HCT116 (cell line): ENCODE measurements around the gene PLPP6. TPM values are rescaled to one million over a fixed set of nuclear protein-coding genes. Genes with fewer than 3 reads are reported as not detected.

ENCODE experiments used
- ATAC-seq: fragments of 200-7000 bp; cut with Tn5 transposase; 2 replicates; pipeline ENCODE4 v1.9.1; 2020; ENCODE audit warnings: mild to moderate bottlenecking, moderate library complexity
- BruUV-seq: library from RNA; stranded (reverse); fragments of 400-500 nt; replicated peaks from 2 replicates; lab custom pipeline; 2021; lab: Mats Ljungman, UMichigan
- CTCF ChIA-PET: fragments of 300-600 bp; sonication (Branson Sonifier 250); formaldehyde crosslinking; loops from one replicate; lab custom pipeline; 2021; ENCODE audit warnings: antibody characterized with exemption; lab: Charles Lee
- POLR2A ChIA-PET: fragments of 300-600, 350-600 bp; sonication (Branson Sonifier 250); formaldehyde crosslinking; loops from one replicate; lab custom pipeline; 2021; ENCODE audit warnings: antibody characterized with exemption; lab: Charles Lee
- RAD21 ChIA-PET, 2 experiments: fragments of 300-600 bp; sonication (Branson Sonifier 250); formaldehyde crosslinking; loops; one replicate each; lab custom pipeline; 2023; ENCODE audit warnings: low total read pairs in 2 of 2; ENCODE audit not compliant: uncharacterized antibody in 2 of 2, unreplicated experiment in 2 of 2, low non-redundant PET in 1 of 2; lab: Charles Lee
- DNase-seq: peaks from one replicate; pipeline ENCODE4 v3.0.0-alpha.2; 2010; ENCODE audit warnings: low read depth, low spot score
- H2AFZ ChIP-seq: fragments of 200-600 bp; shearing (Covaris generic), sonication (generic); 2 replicates; pipeline ENCODE4 v1.6.1; 2017; ENCODE audit warnings: low read depth, mixed run types, mixed read lengths, antibody characterized with exemption, low read length; ENCODE audit not compliant: poor library complexity, severe bottlenecking
- H3K27ac ChIP-seq: 2 replicates; pipeline ENCODE4 v1.5.1; 2012; ENCODE audit warnings: low read depth, low read length
- H3K27me3 ChIP-seq: fragments of 200-600 bp; sonication (generic); 2 replicates; pipeline ENCODE4 v1.6.1; 2016; ENCODE audit warnings: mixed run types, low read length, mixed read lengths; ENCODE audit not compliant: insufficient read depth
- H3K36me3 ChIP-seq, 2 experiments: fragments of 200-500 bp in 1 of 2; fragments of 200-600 bp in 1 of 2; sonication (Bioruptor generic) in 1 of 2; sonication (generic) in 1 of 2; 2 replicates each; pipeline versions ENCODE4 v1.5.1 to v1.6.1; 2014 to 2016; ENCODE audit warnings: low read length in 2 of 2, inconsistent platforms in 1 of 2, mixed read lengths in 1 of 2, mixed run types in 1 of 2; ENCODE audit not compliant: insufficient read depth in 2 of 2, control insufficient read depth in 1 of 2
- H3K4me1 ChIP-seq, 2 experiments: fragments of 200-600 bp in 1 of 2; sonication (generic) in 1 of 2; 2 replicates each; pipeline versions ENCODE4 v1.5.1 to v1.6.1; 2012 to 2017; ENCODE audit warnings: low read length in 2 of 2, inconsistent platforms in 1 of 2, mild to moderate bottlenecking in 1 of 2, mixed read lengths in 1 of 2, mixed run types in 1 of 2, moderate library complexity in 1 of 2; ENCODE audit not compliant: insufficient read depth in 2 of 2, control insufficient read depth in 1 of 2
- H3K4me2 ChIP-seq: fragments of 200-600 bp; sonication (generic); 2 replicates; pipeline ENCODE4 v1.6.1; 2017; ENCODE audit warnings: mixed run types, low read length, mixed read lengths
- H3K4me3 ChIP-seq, 2 experiments: fragments of 200-600 bp in 1 of 2; sonication (generic) in 1 of 2; replicated peaks in 1 of 2; 2 replicates each; pipeline ENCODE4 v1.5.1; 2011 to 2016; ENCODE audit warnings: low read length in 2 of 2, control low read depth in 1 of 2, low read depth in 1 of 2, mild to moderate bottlenecking in 1 of 2, mixed read lengths in 1 of 2, mixed run types in 1 of 2
- H3K79me2 ChIP-seq: fragments of 200-600 bp; sonication (generic); 2 replicates; pipeline ENCODE4 v1.6.1; 2017; ENCODE audit warnings: mild to moderate bottlenecking, mixed run types, low read length, moderate library complexity, mixed read lengths; ENCODE audit not compliant: insufficient read depth
- H3K9ac ChIP-seq: fragments of 200-600 bp; sonication (generic); 2 replicates; pipeline ENCODE4 v1.6.1; 2016; ENCODE audit warnings: low read length, mixed read lengths
- H3K9me2 ChIP-seq: fragments of 200-600 bp; sonication (generic), shearing (Covaris generic); 2 replicates; pipeline ENCODE4 v1.6.1; 2017; ENCODE audit warnings: mixed run types, mild to moderate bottlenecking, moderate library complexity; ENCODE audit not compliant: insufficient read depth
- H3K9me3 ChIP-seq, 2 experiments: fragments of 200-500 bp in 1 of 2; fragments of 200-600 bp in 1 of 2; sonication (Bioruptor generic) in 1 of 2; sonication (generic) in 1 of 2; 2 replicates each; pipeline ENCODE4 v1.6.1; 2014 to 2017; ENCODE audit warnings: low read length in 2 of 2, mixed read lengths in 2 of 2, inconsistent platforms in 1 of 2, low read depth in 1 of 2, mild to moderate bottlenecking in 1 of 2, mixed run types in 1 of 2, moderate library complexity in 1 of 2; ENCODE audit not compliant: control insufficient read depth in 1 of 2, insufficient read depth in 1 of 2
- H4K20me1 ChIP-seq: fragments of 200-600 bp; sonication (generic), shearing (Covaris generic); 2 replicates; pipeline ENCODE4 v1.6.1; 2017; ENCODE audit warnings: mixed run types, mild to moderate bottlenecking, moderate library complexity; ENCODE audit not compliant: insufficient read depth
- CBX3 ChIP-seq: IDR thresholded peaks from 2 replicates; pipeline ENCODE4 v1.6.1; 2012; ENCODE audit warnings: low read depth
- CEBPB ChIP-seq: IDR thresholded peaks from 2 replicates; pipeline ENCODE4 v1.6.1; 2012; ENCODE audit warnings: low read depth
- EZH2 ChIP-seq: fragments of 200-600 bp; sonication (generic); IDR thresholded peaks from 2 replicates; pipeline ENCODE4 v1.6.1; 2017; ENCODE audit warnings: antibody characterized with exemption, mixed run types
- FOSL1 ChIP-seq: IDR thresholded peaks from 2 replicates; pipeline ENCODE4 v1.6.1; 2012; ENCODE audit warnings: low read depth
- MAX ChIP-seq: IDR thresholded peaks from 2 replicates; pipeline ENCODE4 v1.6.1; 2012
- POLR2AphosphoS5 ChIP-seq: IDR thresholded peaks from 2 replicates; pipeline ENCODE4 v1.6.1; 2011; ENCODE audit warnings: mild to moderate bottlenecking, low read depth, low read length, moderate library complexity
- SP1 ChIP-seq: IDR thresholded peaks from 2 replicates; pipeline ENCODE4 v1.6.1; 2012; ENCODE audit warnings: low read depth
- SRF ChIP-seq: IDR thresholded peaks from 2 replicates; pipeline ENCODE4 v1.6.1; 2012; ENCODE audit warnings: low read depth
- ZNF274 ChIP-seq: fragments of 200-500 bp; sonication (Bioruptor generic); IDR thresholded peaks from 2 replicates; pipeline ENCODE4 v1.6.1; 2014; ENCODE audit warnings: mild to moderate bottlenecking, low read depth, low read length, inconsistent platforms
- intact Hi-C: fragments of 100-400 bp; cut with micrococcal nuclease; formaldehyde crosslinking; loops from 2 replicates; pipeline ENCODE4 v1.10.0; 2022
- total RNA-seq: library from RNA; stranded (reverse); gene quantifications from one replicate; pipeline ENCODE4 v1.2.1, GENCODE V29; 2021; ENCODE audit not compliant: unreplicated experiment

The PLPP6 gene
- total RNA-seq, 1 experiment from 2014 or later, result 5.0 TPM

- no peak for TF ChIP-seq EZH2
- peak; percentile 51 for TF ChIP-seq MAX
- no peak for TF ChIP-seq FOSL1
- peak; percentile 21; the same call in 1 of the 2 replicates for TF ChIP-seq SRF
- peak; percentile 86 for TF ChIP-seq CBX3
- TF ChIP-seq ZNF274, result no peak
- TF ChIP-seq SP1, result no peak
- no peak for TF ChIP-seq CEBPB
Observed at GRCh38 chr9:4662108-4662988, at the start of gene PLPP6 (continued).

GRCh38 chr9:4614627-4615026 lies 47.5 kb upstream of the PLPP6 start:
- RAD21 ChIA-PET, result no interaction called here
- BruUV-seq, result no TSS peak
- H3K9me3 ChIP-seq, result no peaks in the 10 kb centered on the region
- no peaks in the 10 kb centered on the region for H3K27me3 ChIP-seq
- intact Hi-C loops, result no loop called here
- no peak for TF ChIP-seq POLR2AphosphoS5
- TF ChIP-seq MAX, result no peak
- no peak for TF ChIP-seq SRF
- no peaks in the 10 kb centered on the region for H3K36me3 ChIP-seq
- ATAC-seq (no peak), DNase-seq (no peak)
- H4K20me1 ChIP-seq, result no peaks in the 10 kb centered on the region
- peaks cover 0 to 2% of the 10 kb centered on the region in 2 experiments; a peak in 1 of 4 replicates for H3K4me1 ChIP-seq
- CTCF ChIA-PET, result interaction anchor here (2.6 kb wide), 1 partner anchor 10 kb away, joined by 7 read pairs; no protein-coding TSS in a partner anchor
- no peak overlapping the region for H3K4me2 ChIP-seq
- no peak overlapping the region for H3K27ac ChIP-seq
- POLR2A ChIA-PET, result no interaction called here
- no peak overlapping the region for H3K4me3 ChIP-seq
- no peaks in the 10 kb centered on the region for H3K79me2 ChIP-seq
- no peak overlapping the region for H2AFZ ChIP-seq
- no peaks in the 10 kb centered on the region for H3K9me2 ChIP-seq
- no peak overlapping the region for H3K9ac ChIP-seq
